ENCODE data around the gene DGUOK. TPM values are rescaled to one million over a fixed set of nuclear protein-coding genes. Genes with fewer than 3 reads are reported as not detected.

Gene DGUOK
- total and polyA plus RNA-seq, 2 of the 4 experiments (the other 2 are of a cell fraction), result 66.3 to 111 TPM

DNA sequence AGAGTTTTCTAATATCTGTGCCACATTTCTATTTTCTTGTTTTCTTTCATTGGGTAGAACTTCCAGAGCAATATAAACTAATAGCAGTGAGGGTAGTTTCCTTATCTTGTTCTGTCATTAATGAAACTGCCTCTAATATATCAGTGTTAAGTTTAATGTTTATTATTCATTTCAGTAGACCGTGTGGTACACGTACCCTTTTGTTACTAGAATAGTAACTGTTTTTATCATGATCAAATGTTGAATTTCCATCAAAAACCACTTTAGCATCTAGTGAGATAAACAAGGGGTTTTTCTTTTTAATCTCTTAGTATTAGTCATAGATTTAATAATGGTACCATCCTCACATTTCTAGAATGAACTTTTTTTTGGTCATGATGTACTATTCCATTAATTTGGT is 16.0 kb downstream of the DGUOK start:
- Histone ChIP-seq H3K4me3 (ENCODE audit: insufficient read depth, low read depth, low read length) (no peak overlapping the region), H4K91ac (ENCODE audit: insufficient read depth, low read depth, low read length) (no peak overlapping the region), H3K27ac (ENCODE audit: insufficient read depth, low read length) (no peak overlapping the region), H4K5ac (ENCODE audit: low read depth, low read length) (no peak overlapping the region), H2BK15ac (ENCODE audit: low read depth, low read length) (no peak overlapping the region), H3K23ac (ENCODE audit: low read depth, low read length) (no peak overlapping the region), H3K36me3 (ENCODE audit: control insufficient read depth, insufficient read depth, low read length) (peaks cover 23% of the 10 kb centered on the region), H3K4ac (ENCODE audit: low read depth, low read length) (no peak overlapping the region), H3K4me1 (ENCODE audit: control insufficient read depth, insufficient read depth, low read length) (peaks cover 9% of the 10 kb centered on the region), H3K9me3 (ENCODE audit: control insufficient read depth, insufficient read depth, low read length) (no peaks in the 10 kb centered on the region), H2BK20ac (ENCODE audit: low read depth, low read length) (no peak overlapping the region), H3K56ac (ENCODE audit: extremely low read depth, insufficient read depth, low read length) (no peak overlapping the region), H3K18ac (ENCODE audit: low read depth, low read length) (no peak overlapping the region), H2AK9ac (replicated peaks; ENCODE audit: low read depth, low read length, poor library complexity) (no peak overlapping the region), H3K27me3 (ENCODE audit: control insufficient read depth, insufficient read depth, low read length) (no peaks in the 10 kb centered on the region), H2AK5ac (ENCODE audit: low read depth, low read length) (no peak overlapping the region), H2AFZ (replicated peaks; ENCODE audit: low read length, poor library complexity) (no peak overlapping the region), H4K20me1 (ENCODE audit: insufficient read depth, low read length) (peaks cover 79% of the 10 kb centered on the region), H2BK120ac (ENCODE audit: low read depth, low read length) (no peak overlapping the region), H3K4me2 (ENCODE audit: low read depth, low read length) (no peak overlapping the region), H3K14ac (replicated peaks; ENCODE audit: low read depth, low read length) (no peak overlapping the region), H3K9me1 (ENCODE audit: insufficient read depth, low read length) (peaks cover 17% of the 10 kb centered on the region), H4K8ac (ENCODE audit: low read depth in 2 of 2, low read length in 2 of 2) (no peak overlapping the region), H3K79me1 (ENCODE audit: low read depth in 1 of 2, low read length in 2 of 2) (peaks cover 30 to 68% of the 10 kb centered on the region in 2 experiments), H3K9ac (ENCODE audit: low read depth, low read length) (no peak overlapping the region), H2BK5ac (ENCODE audit: low read depth, low read length, poor library complexity, severe bottlenecking) (no peak overlapping the region)
- in situ Hi-C loops (cut with MboI; ENCODE audit: low sequenced_read_pairs) (no loop called here), intact Hi-C loops (cut with micrococcal nuclease) (no loop called here), dilution Hi-C loops (cut with HindIII; ENCODE audit: low sequenced_read_pairs, unreplicated experiment) (no loop called here)
- no CpG with 5 or more reads among the region's 2 CpGs for WGBS, 2 experiments (ENCODE audit: extremely low coverage in 2 of 2, insufficient read length in 1 of 2)
- BruUV-seq (replicated peaks), result no TSS peak
- ChIA-PET CTCF (no interaction called here), POLR2A (ENCODE audit: unreplicated experiment) (no interaction called here)
- no peak for DNase-seq
- no peak for ATAC-seq (ENCODE audit: low read depth)
- TF ChIP-seq, protein P1, sequence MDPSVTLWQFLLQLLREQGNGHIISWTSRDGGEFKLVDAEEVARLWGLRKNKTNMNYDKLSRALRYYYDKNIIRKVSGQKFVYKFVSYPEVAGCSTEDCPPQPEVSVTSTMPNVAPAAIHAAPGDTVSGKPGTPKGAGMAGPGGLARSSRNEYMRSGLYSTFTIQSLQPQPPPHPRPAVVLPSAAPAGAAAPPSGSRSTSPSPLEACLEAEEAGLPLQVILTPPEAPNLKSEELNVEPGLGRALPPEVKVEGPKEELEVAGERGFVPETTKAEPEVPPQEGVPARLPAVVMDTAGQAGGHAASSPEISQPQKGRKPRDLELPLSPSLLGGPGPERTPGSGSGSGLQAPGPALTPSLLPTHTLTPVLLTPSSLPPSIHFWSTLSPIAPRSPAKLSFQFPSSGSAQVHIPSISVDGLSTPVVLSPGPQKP (IDR thresholded peaks at IDR 0.05; ENCODE audit: borderline replicate concordance, low read depth, low read length), result no peak
- TF ChIP-seq RAD21 (IDR thresholded peaks at IDR 0.05; ENCODE audit: low read length) (no peak), POLR2A (IDR thresholded peaks at IDR 0.05; ENCODE audit: low read depth, low read length) (no peak), NFE2L2 (IDR thresholded peaks at IDR 0.05; ENCODE audit: low read depth, low read length) (no peak), MAZ (IDR thresholded peaks at IDR 0.05; ENCODE audit: borderline replicate concordance, low read depth, low read length) (no peak)
- TF ChIP-seq, protein P2, sequence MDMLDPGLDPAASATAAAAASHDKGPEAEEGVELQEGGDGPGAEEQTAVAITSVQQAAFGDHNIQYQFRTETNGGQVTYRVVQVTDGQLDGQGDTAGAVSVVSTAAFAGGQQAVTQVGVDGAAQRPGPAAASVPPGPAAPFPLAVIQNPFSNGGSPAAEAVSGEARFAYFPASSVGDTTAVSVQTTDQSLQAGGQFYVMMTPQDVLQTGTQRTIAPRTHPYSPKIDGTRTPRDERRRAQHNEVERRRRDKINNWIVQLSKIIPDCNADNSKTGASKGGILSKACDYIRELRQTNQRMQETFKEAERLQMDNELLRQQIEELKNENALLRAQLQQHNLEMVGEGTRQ (IDR thresholded peaks at IDR 0.05; ENCODE audit: low read depth, low read length), result no peak

Data from IMR-90 (cell line).